Motor neuron (in vitro differentiated cells): ENCODE data around the gene SLC12A3. TPM values are rescaled to one million over a fixed set of nuclear protein-coding genes. Genes with fewer than 3 reads are reported as not detected.

ENCODE experiments used
- total RNA-seq, 8 experiments: library from RNA; unstranded; fragments of 300-600 nt; gene quantifications; 2 replicates each; pipeline versions ENCODE4 v1.2.3 to v1.2.4, GENCODE V29; 2022

The SLC12A3 gene
- total RNA-seq, 8 experiments from 2014 or later, result 0.05 to 0.81 (median 0.35) TPM; not detected in 3

Other genes starting within 250 kb of the SLC12A3 start
- gene MT1E, start 239.4 kb upstream of the SLC12A3 start, total RNA-seq, result 10 to 100 TPM in 3 of 8 experiments, 1 to 10 TPM in 5; 1.1 to 96.8 (median 4.4) TPM
- 1 to 10 TPM in 1 of 8 experiments, under 1 TPM in 3, not detected in 4; 0.25 to 1.5 (median 0.46) TPM for gene MT1M, start 232.5 kb upstream of the SLC12A3 start, total RNA-seq
- 1 to 10 TPM in 1 of 8 experiments, not detected in 7; 3.0 TPM for gene MT1A, start 226.5 kb upstream of the SLC12A3 start, total RNA-seq
- gene MT1B, start 213.3 kb upstream of the SLC12A3 start, total RNA-seq, result not detected
- gene MT1F, start 207.2 kb upstream of the SLC12A3 start, total RNA-seq, result 100 to 1,000 TPM in 1 of 8 experiments, 10 to 100 TPM in 3, 1 to 10 TPM in 3, not detected in 1; 1.8 to 156 (median 11.3) TPM
- 100 to 1,000 TPM in 1 of 8 experiments, 1 to 10 TPM in 6, under 1 TPM in 1; 0.54 to 432 (median 3.5) TPM for gene MT1G, start 197.1 kb upstream of the SLC12A3 start, total RNA-seq
- 1 to 10 TPM in 1 of 8 experiments, under 1 TPM in 1, not detected in 6; 0.66 to 9.9 TPM for gene MT1H, start 195.4 kb upstream of the SLC12A3 start, total RNA-seq
- gene MT1X, start 182.7 kb upstream of the SLC12A3 start, total RNA-seq, result 1,000 to 10,000 TPM in 1 of 8 experiments, 10 to 100 TPM in 7; 21.9 to 1,765 (median 42.9) TPM
- gene NUP93, start 135.1 kb upstream of the SLC12A3 start, total RNA-seq, result 100 to 1,000 TPM in 2 of 8 experiments, 10 to 100 TPM in 6; 48.6 to 123 (median 95.5) TPM
- 100 to 1,000 TPM in 6 of 8 experiments, 10 to 100 TPM in 2; 53.4 to 218 (median 119) TPM for gene HERPUD1, start 66.9 kb downstream of the SLC12A3 start, total RNA-seq
- under 1 TPM; 0.05 to 0.84 (median 0.29) TPM for gene CETP, start 96.7 kb downstream of the SLC12A3 start, total RNA-seq
- gene NLRC5, start 124.3 kb downstream of the SLC12A3 start, total RNA-seq, result 10 to 100 TPM in 3 of 8 experiments, 1 to 10 TPM in 2, under 1 TPM in 3; 0.16 to 38.8 (median 3.4) TPM
- 10 to 100 TPM; 14.7 to 71.4 (median 19.1) TPM for gene CPNE2, start 227.4 kb downstream of the SLC12A3 start, total RNA-seq